A673 (cell line): ENCODE measurements around the gene RALGAPA2. TPM values are rescaled to one million over a fixed set of nuclear protein-coding genes. Genes with fewer than 3 reads are reported as not detected.

Experiments
- BruUV-seq: library from RNA; stranded (reverse); fragments of 400-500 nt; replicated peaks from 2 replicates; lab custom pipeline; 2021; lab: Mats Ljungman, UMichigan
- CTCF ChIA-PET: fragments of 300-600 bp; sonication (Branson Sonifier 250); formaldehyde crosslinking; loops from one replicate; lab custom pipeline; 2022; ENCODE audit warnings: antibody characterized with exemption; lab: Charles Lee
- POLR2A ChIA-PET: fragments of 300-600 bp; sonication (Branson Sonifier 250); formaldehyde crosslinking; loops from one replicate; lab custom pipeline; 2022; ENCODE audit warnings: antibody characterized with exemption; ENCODE audit not compliant: low non-redundant PET; lab: Charles Lee
- DNase-seq: peaks from one replicate; pipeline ENCODE4 v3.0.0-alpha.2; 2015; ENCODE audit warnings: low spot score
- H3K27ac ChIP-seq: fragments of 200-600 bp; sonication (generic); 2 replicates; pipeline ENCODE4 v1.5.1; 2016; ENCODE audit warnings: mixed run types, low read depth, mild to moderate bottlenecking, mixed read lengths, antibody characterized with exemption, low read length; ENCODE audit not compliant: poor library complexity, severe bottlenecking
- H3K27me3 ChIP-seq: fragments of 200-600 bp; sonication (generic); replicated peaks from 2 replicates; pipeline ENCODE4 v1.6.1; 2017; ENCODE audit warnings: mixed run types, low read depth, mild to moderate bottlenecking, mixed read lengths, antibody characterized with exemption, low read length; ENCODE audit not compliant: insufficient read depth, poor library complexity
- H3K36me3 ChIP-seq: fragments of 200-600 bp; sonication (generic); 2 replicates; pipeline ENCODE4 v1.6.1; 2016; ENCODE audit warnings: mixed run types, mild to moderate bottlenecking, mixed read lengths, antibody characterized with exemption, low read length; ENCODE audit not compliant: insufficient read depth, poor library complexity, severe bottlenecking
- H3K4me1 ChIP-seq: fragments of 200-600 bp; sonication (generic); 2 replicates; pipeline ENCODE4 v1.6.1; 2017; ENCODE audit warnings: mixed run types, mild to moderate bottlenecking, mixed read lengths, antibody characterized with exemption, low read length; ENCODE audit not compliant: insufficient read depth, poor library complexity, severe bottlenecking
- H3K4me3 ChIP-seq: fragments of 200-600 bp; sonication (generic); 2 replicates; pipeline ENCODE4 v1.5.1; 2016; ENCODE audit warnings: low read depth, mixed run types, mild to moderate bottlenecking, mixed read lengths, low read length; ENCODE audit not compliant: poor library complexity, severe bottlenecking
- H3K9me3 ChIP-seq: fragments of 200-600 bp; sonication (generic); 2 replicates; pipeline ENCODE4 v1.6.1; 2016; ENCODE audit warnings: mixed run types, low read depth, mild to moderate bottlenecking, mixed read lengths, antibody characterized with exemption, low read length; ENCODE audit not compliant: poor library complexity, severe bottlenecking
- CTCF ChIP-seq: fragments of 300-800, 200-600 bp; sonication (generic); conservative IDR thresholded peaks from 2 replicates; pipeline ENCODE4 v1.5.1; 2017; ENCODE audit warnings: low read depth, mild to moderate bottlenecking, antibody characterized with exemption, low read length, moderate library complexity, mixed read lengths
- EZH2 ChIP-seq: fragments of 200-600 bp; sonication (generic); IDR thresholded peaks from 2 replicates; pipeline ENCODE4 v1.6.1; 2017; ENCODE audit warnings: borderline replicate concordance, low read depth, mild to moderate bottlenecking, mixed read lengths, antibody characterized with exemption, low read length; ENCODE audit not compliant: poor library complexity, severe bottlenecking
- intact Hi-C: fragments of 100-400 bp; cut with micrococcal nuclease; formaldehyde crosslinking; loops from one replicate; pipeline ENCODE4 v1.10.0; 2022; ENCODE audit not compliant: unreplicated experiment
- total RNA-seq: library from RNA; stranded (reverse); gene quantifications from 2 replicates; pipeline ENCODE4 v1.2.3, GENCODE V29; 2021

The RALGAPA2 gene
- total RNA-seq, 1 experiment from 2014 or later, result 32.4 TPM

GRCh38 chr20:20755674-20756319, 43.4 kb upstream of the RALGAPA2 start:
- Histone ChIP-seq H3K27ac (no peak overlapping the region), H3K9me3 (no peaks in the 10 kb centered on the region), H3K36me3 (no peaks in the 10 kb centered on the region), H3K4me1 (peaks cover 11% of the 10 kb centered on the region), H3K4me3 (no peak overlapping the region), H3K27me3 (no peaks in the 10 kb centered on the region)
- no peak for TF ChIP-seq CTCF
- TF ChIP-seq EZH2, result no peak
- ChIA-PET CTCF (no interaction called here), POLR2A (no interaction called here)
- DNase-seq, result no peak
- intact Hi-C loops, result no loop called here
- BruUV-seq, result no TSS peak

GRCh38 chr20:20755231-20755630, 42.8 kb upstream of the RALGAPA2 start:
- BruUV-seq, result no TSS peak
- ChIA-PET POLR2A (no interaction called here), CTCF (no interaction called here)
- TF ChIP-seq EZH2, result no peak
- no peak for TF ChIP-seq CTCF
- Histone ChIP-seq H3K27me3 (no peaks in the 10 kb centered on the region), H3K9me3 (no peaks in the 10 kb centered on the region), H3K27ac (no peak overlapping the region), H3K4me1 (peaks cover 10% of the 10 kb centered on the region), H3K36me3 (no peaks in the 10 kb centered on the region), H3K4me3 (no peak overlapping the region)
- intact Hi-C loops, result no loop called here
- DNase-seq, result no peak

GRCh38 chr20:20754714-20755113, 42.3 kb upstream of the RALGAPA2 start:
- CTCF ChIA-PET, result no interaction called here

More at GRCh38 chr20:20754714-20755113, 42.3 kb upstream of the RALGAPA2 start:
- H3K4me3 ChIP-seq, result no peak overlapping the region
- DNase-seq, result no peak
- no peaks in the 10 kb centered on the region for H3K9me3 ChIP-seq
- intact Hi-C loops, result no loop called here
- POLR2A ChIA-PET, result no interaction called here
- no peak overlapping the region for H3K27ac ChIP-seq
- BruUV-seq, result no TSS peak
- no peaks in the 10 kb centered on the region for H3K27me3 ChIP-seq
- no peak for TF ChIP-seq CTCF
- no peak for TF ChIP-seq EZH2
- H3K36me3 ChIP-seq, result no peaks in the 10 kb centered on the region
- H3K4me1 ChIP-seq, result peaks cover 10% of the 10 kb centered on the region
